ENCODE measurements around the gene FAM219A. TPM values are rescaled to one million over a fixed set of nuclear protein-coding genes. Genes with fewer than 3 reads are reported as not detected.

FAM219A gene
- total RNA-seq, 1 experiment from 2014 or later, result 38.6 TPM

GRCh38 chr9:34452568-34452967 is 5.8 kb downstream of the FAM219A start:
- Histone ChIP-seq H3K36me3 (ENCODE audit: control insufficient read depth, insufficient read depth, low read length) (no peaks in the 10 kb centered on the region), H3K4me3 (ENCODE audit: low read depth in 2 of 2, low read length in 2 of 2) (no peak overlapping the region), H3K9me3 (ENCODE audit: control insufficient read depth, insufficient read depth, low read depth, low read length) (no peaks in the 10 kb centered on the region), H3K4me1 (ENCODE audit: control insufficient read depth, insufficient read depth, low read length) (peaks cover 6% of the 10 kb centered on the region), H3K27ac (ENCODE audit: low read length) (no peak overlapping the region), H3K27me3 (ENCODE audit: control insufficient read depth, insufficient read depth, low read length) (no peaks in the 10 kb centered on the region)
- ChIA-PET POLR2A (no interaction called here), CTCF (no interaction called here)
- TF ChIP-seq TCF7L2 (IDR thresholded peaks at IDR 0.05; ENCODE audit: low read depth, low read length) (no peak), SIN3A (IDR thresholded peaks at IDR 0.05; ENCODE audit: borderline replicate concordance, insufficient read depth, low read depth, low read length) (no peak), POLR2AphosphoS5 (IDR thresholded peaks at IDR 0.05; ENCODE audit: low read depth, low read length) (no peak), REST (IDR thresholded peaks at IDR 0.05; ENCODE audit: insufficient read depth in 1 of 2, low read depth in 2 of 2, low read length in 1 of 2) (no peak), CTCF (IDR thresholded peaks at IDR 0.05) (no peak)
- DNase-seq (ENCODE audit: low read depth, low spot score), result no peak
- no peak for ATAC-seq
- no TSS peak for BruUV-seq (replicated peaks)
- in situ Hi-C loops (cut with HindIII; ENCODE audit: low pct_unique_long_range_greater_than_20kb, low sequenced_read_pairs) (no loop called here), intact Hi-C loops (cut with micrococcal nuclease; ENCODE audit: unreplicated experiment) (no loop called here)

GRCh38 chr9:34451545-34451944 is 6.8 kb downstream of the FAM219A start:
- no peak for DNase-seq (ENCODE audit: low read depth, low spot score)
- ChIA-PET POLR2A (no interaction called here), CTCF (no interaction called here)
- no peak overlapping the region for H3K27ac ChIP-seq (ENCODE audit: low read length)
- H3K27me3 ChIP-seq (ENCODE audit: control insufficient read depth, insufficient read depth, low read length), result no peaks in the 10 kb centered on the region
- no peaks in the 10 kb centered on the region for H3K9me3 ChIP-seq (ENCODE audit: control insufficient read depth, insufficient read depth, low read depth, low read length)
- ATAC-seq, result no peak
- intact Hi-C loops (cut with micrococcal nuclease; ENCODE audit: unreplicated experiment), result no loop called here
- TF ChIP-seq TCF7L2 (IDR thresholded peaks at IDR 0.05; ENCODE audit: low read depth, low read length) (no peak), CTCF (IDR thresholded peaks at IDR 0.05) (no peak), REST (IDR thresholded peaks at IDR 0.05; ENCODE audit: insufficient read depth in 1 of 2, low read depth in 2 of 2, low read length in 1 of 2) (no peak), POLR2AphosphoS5 (IDR thresholded peaks at IDR 0.05; ENCODE audit: low read depth, low read length) (no peak), SIN3A (IDR thresholded peaks at IDR 0.05; ENCODE audit: borderline replicate concordance, insufficient read depth, low read depth, low read length) (no peak)
- peaks cover under 1% of the 10 kb centered on the region; the same call in 1 of the 2 replicates for H3K4me1 ChIP-seq (ENCODE audit: control insufficient read depth, insufficient read depth, low read length)
- no peaks in the 10 kb centered on the region for H3K36me3 ChIP-seq (ENCODE audit: control insufficient read depth, insufficient read depth, low read length)
- in situ Hi-C loops (cut with HindIII; ENCODE audit: low pct_unique_long_range_greater_than_20kb, low sequenced_read_pairs), result no loop called here
- no TSS peak for BruUV-seq (replicated peaks)
- H3K4me3 ChIP-seq (ENCODE audit: low read depth in 2 of 2, low read length in 2 of 2), result no peak overlapping the region
